H1 (cell line): ENCODE measurements around the gene ABHD11. TPM values are rescaled to one million over a fixed set of nuclear protein-coding genes. Genes with fewer than 3 reads are reported as not detected.

ENCODE experiments used
- CTCF ChIA-PET: fragments of 300-600 bp; sonication (Branson Sonifier 250); formaldehyde crosslinking; loops from one replicate; lab custom pipeline; 2021; ENCODE audit not compliant: partially characterized antibody; lab: Charles Lee
- POLR2A ChIA-PET: fragments of 300-600 bp; sonication (Branson Sonifier 250); formaldehyde crosslinking; loops from one replicate; lab custom pipeline; 2021; ENCODE audit warnings: inconsistent platforms; ENCODE audit not compliant: partially characterized antibody; lab: Charles Lee
- DNase-seq, 2 experiments: peaks; one replicate each; pipeline versions ENCODE4 v3.0.0 to v3.0.0-alpha.2; 2010 to 2022; ENCODE audit warnings: low spot score in 2 of 2, low read depth in 1 of 2, mixed read lengths in 1 of 2
- FAIRE-seq: peaks from 2 replicates; lab custom pipeline; 2011; peaks lifted over from hg19 to GRCh38; lab: Jason Lieb, UNC
- H2AFZ ChIP-seq: 2 replicates; pipeline ENCODE4 v1.8.1; 2012; ENCODE audit warnings: low read length, inconsistent platforms
- H2AK5ac ChIP-seq: 2 replicates; pipeline ENCODE4 v1.6.1; 2013; ENCODE audit warnings: low read depth, low read length
- H2BK120ac ChIP-seq: replicated peaks from 2 replicates; pipeline ENCODE3; 2013; ENCODE audit warnings: low read depth, low read length, inconsistent platforms
- H2BK12ac ChIP-seq: 2 replicates; pipeline ENCODE4 v1.6.1; 2013; ENCODE audit warnings: low read depth, low read length
- H2BK15ac ChIP-seq: 2 replicates; pipeline ENCODE4 v1.6.1; 2013; ENCODE audit warnings: low read length
- H2BK20ac ChIP-seq: 2 replicates; pipeline ENCODE4 v1.6.1; 2013; ENCODE audit warnings: low read length
- H2BK5ac ChIP-seq: 2 replicates; pipeline ENCODE4 v1.6.1; 2013; ENCODE audit warnings: low read depth, low read length
- H3K14ac ChIP-seq: 2 replicates; pipeline ENCODE4 v1.6.1; 2013; ENCODE audit warnings: inconsistent platforms; ENCODE audit not compliant: insufficient read length
- H3K18ac ChIP-seq: 2 replicates; pipeline ENCODE4 v1.6.1; 2013; ENCODE audit warnings: low read length; ENCODE audit errors: extremely low read depth
- H3K23ac ChIP-seq: 2 replicates; pipeline ENCODE4 v1.6.1; 2013; ENCODE audit warnings: inconsistent platforms; ENCODE audit not compliant: insufficient read length
- H3K23me2 ChIP-seq: 2 replicates; pipeline ENCODE4 v1.6.1; 2013; ENCODE audit warnings: low read depth, low read length
- H3K27ac ChIP-seq: 2 replicates; pipeline ENCODE4 v1.6.1; 2011; ENCODE audit warnings: low read depth, low read length, inconsistent platforms
- H3K27me3 ChIP-seq, 4 experiments: replicated peaks in 1 of 4; 1 replicate in 1 of 4; 2 replicates in 3 of 4; pipeline versions ENCODE4 v1.6.1 to v1.8.1; 2011 to 2013; ENCODE audit warnings: low read length in 3 of 4, mild to moderate bottlenecking in 3 of 4, inconsistent platforms in 2 of 4, mixed read lengths in 2 of 4, moderate library complexity in 1 of 4; ENCODE audit not compliant: control insufficient read depth in 3 of 4, insufficient read depth in 3 of 4; ENCODE audit errors: extremely low read depth in 1 of 4
- H3K36me3 ChIP-seq, 4 experiments: 2 replicates each; pipeline versions ENCODE4 v1.6.1 to v1.8.1; 2011 to 2013; ENCODE audit warnings: mild to moderate bottlenecking in 4 of 4, low read length in 3 of 4, moderate library complexity in 2 of 4, control low read depth in 1 of 4, inconsistent platforms in 1 of 4; ENCODE audit not compliant: insufficient read depth in 4 of 4, control insufficient read depth in 2 of 4
- H3K4ac ChIP-seq: replicated peaks from 2 replicates; pipeline ENCODE3; 2013; ENCODE audit warnings: low read length, low read depth, mixed read lengths, inconsistent platforms; ENCODE audit not compliant: insufficient read length
- H3K4me1 ChIP-seq, 4 experiments: replicated peaks in 1 of 4; 1 replicate in 1 of 4; 2 replicates in 3 of 4; pipeline versions ENCODE4 v1.6.1 to v1.8.1; 2011 to 2013; ENCODE audit warnings: low read length in 3 of 4, inconsistent platforms in 2 of 4, mixed read lengths in 1 of 4; ENCODE audit not compliant: insufficient read depth in 4 of 4, control insufficient read depth in 3 of 4
- H3K4me2 ChIP-seq, 2 experiments: 2 replicates each; pipeline versions ENCODE4 v1.6.1 to v1.8.1; 2011 to 2013; ENCODE audit warnings: low read depth in 2 of 2, low read length in 2 of 2, control low read depth in 1 of 2, inconsistent platforms in 1 of 2, mild to moderate bottlenecking in 1 of 2; ENCODE audit not compliant: insufficient read depth in 1 of 2
- H3K4me3 ChIP-seq, 4 experiments: fragments of 200-600, 300-600 bp in 1 of 4; sonication (generic), shearing (Covaris generic), sonication (Bioruptor Twin) in 1 of 4; 2 replicates each; pipeline versions ENCODE4 v1.5.1 to v1.8.1; 2011 to 2016; ENCODE audit warnings: low read length in 4 of 4, low read depth in 3 of 4, control low read depth in 2 of 4, inconsistent platforms in 2 of 4, mild to moderate bottlenecking in 2 of 4, mixed read lengths in 1 of 4, moderate library complexity in 1 of 4; ENCODE audit not compliant: insufficient read depth in 2 of 4; ENCODE audit errors: extremely low read depth in 1 of 4
- H3K56ac ChIP-seq: replicated peaks from 2 replicates; pipeline ENCODE3; 2013; ENCODE audit warnings: low read depth, mild to moderate bottlenecking, mixed read lengths, low read length, inconsistent platforms; ENCODE audit not compliant: insufficient read length
- H3K79me1 ChIP-seq: 2 replicates; pipeline ENCODE4 v1.6.1; 2013; ENCODE audit warnings: low read depth, low read length, control low read depth
- H3K79me2 ChIP-seq, 2 experiments: 2 replicates each; pipeline versions ENCODE4 v1.6.1 to v1.8.1; 2012 to 2013; ENCODE audit warnings: low read length in 2 of 2, mild to moderate bottlenecking in 2 of 2, inconsistent platforms in 1 of 2; ENCODE audit not compliant: insufficient read depth in 2 of 2, control insufficient read depth in 1 of 2
- H3K9ac ChIP-seq, 4 experiments: replicated peaks in 1 of 4; 1 replicate in 1 of 4; 2 replicates in 3 of 4; pipeline versions ENCODE4 v1.6.1 to v1.8.1; 2011 to 2013; ENCODE audit warnings: low read depth in 3 of 4, low read length in 3 of 4, control low read depth in 2 of 4, mild to moderate bottlenecking in 2 of 4, moderate library complexity in 2 of 4, inconsistent platforms in 1 of 4; ENCODE audit errors: extremely low read depth in 1 of 4
- H3K9me3 ChIP-seq, 2 experiments: 2 replicates each; pipeline versions ENCODE4 v1.6.1 to v1.8.1; 2012 to 2013; ENCODE audit warnings: mild to moderate bottlenecking in 2 of 2, moderate library complexity in 2 of 2, control low read depth in 1 of 2, inconsistent platforms in 1 of 2, low read depth in 1 of 2, low read length in 1 of 2, mixed read lengths in 1 of 2; ENCODE audit not compliant: insufficient read depth in 2 of 2
- H4K20me1 ChIP-seq, 2 experiments: replicated peaks in 1 of 2; 2 replicates each; pipeline versions ENCODE3 to v1.8.1; 2011 to 2013; ENCODE audit warnings: inconsistent platforms in 2 of 2, low read length in 2 of 2, mild to moderate bottlenecking in 1 of 2; ENCODE audit not compliant: insufficient read depth in 2 of 2, control insufficient read depth in 1 of 2
- H4K5ac ChIP-seq: 2 replicates; pipeline ENCODE4 v1.6.1; 2013; ENCODE audit warnings: low read length, low read depth, mixed read lengths, inconsistent platforms; ENCODE audit not compliant: insufficient read length
- H4K8ac ChIP-seq: 2 replicates; pipeline ENCODE4 v1.8.0; 2013; ENCODE audit warnings: mild to moderate bottlenecking, moderate library complexity, low read length, inconsistent platforms; ENCODE audit not compliant: insufficient read depth; ENCODE audit errors: extremely low read depth
- H4K91ac ChIP-seq: replicated peaks from 2 replicates; pipeline ENCODE3; 2013; ENCODE audit warnings: low read length, mixed read lengths, inconsistent platforms; ENCODE audit not compliant: insufficient read length
- BCL11A ChIP-seq, 2 experiments: IDR thresholded peaks; one replicate each; pipeline ENCODE4 v1.6.1; 2011; ENCODE audit warnings: low read depth in 2 of 2, low read length in 2 of 2, mild to moderate bottlenecking in 2 of 2
- HDAC2 ChIP-seq, 2 experiments: fragments of 300-600 bp in 1 of 2; sonication (generic) in 1 of 2; IDR thresholded peaks; 2 replicates each; pipeline ENCODE4 v1.6.1; 2011 to 2012; ENCODE audit warnings: low read depth in 2 of 2, low read length in 2 of 2, mild to moderate bottlenecking in 2 of 2, moderate library complexity in 2 of 2, borderline replicate concordance in 1 of 2, inconsistent platforms in 1 of 2
- KDM5A ChIP-seq: fragments of 200-600 bp; IDR thresholded peaks from 2 replicates; pipeline ENCODE4 v1.7.1; 2012; ENCODE audit warnings: mild to moderate bottlenecking, low read length, inconsistent platforms, mixed read lengths
- PHF8 ChIP-seq: fragments of 200-600 bp; sonication (generic); conservative IDR thresholded peaks from 2 replicates; pipeline ENCODE4 v1.7.1; 2012; ENCODE audit warnings: low read depth, mild to moderate bottlenecking, inconsistent platforms, low read length, moderate library complexity
- RBBP5 ChIP-seq: IDR thresholded peaks from 2 replicates; pipeline ENCODE4 v1.7.1; 2012; ENCODE audit warnings: low read depth, mild to moderate bottlenecking, inconsistent platforms, low read length, moderate library complexity, borderline replicate concordance
- SIN3A ChIP-seq, 2 experiments: IDR thresholded peaks in 1 of 2; conservative IDR thresholded peaks in 1 of 2; 2 replicates each; pipeline ENCODE4 v1.6.1; 2011 to 2012; ENCODE audit warnings: low read length in 2 of 2, improper control_type of control experiment in 1 of 2, low read depth in 1 of 2, mild to moderate bottlenecking in 1 of 2
- TCF12 ChIP-seq: IDR thresholded peaks from 2 replicates; pipeline ENCODE4 v1.6.1; 2011; ENCODE audit warnings: low read depth, mild to moderate bottlenecking, low read length
- WGBS, 2 experiments: shearing (Covaris generic) in 1 of 2; methylation state at CpG; one replicate each; pipeline versions ENCODE4 v1.1.6 to v1.1.7; 2013 to 2015; ENCODE audit warnings: low lambda C conversion rate in 2 of 2, mixed read lengths in 2 of 2, inconsistent platforms in 1 of 2, low coverage in 1 of 2, missing lambda C conversion rate in 1 of 2; ENCODE audit not compliant: insufficient replicate concordance in 2 of 2, insufficient coverage in 1 of 2, insufficient read length in 1 of 2; ENCODE audit errors: extremely low coverage in 1 of 2, missing lambda C conversion rate in 1 of 2; 5-methylcytosine and 5-hydroxymethylcytosine counted together
- polyA plus RNA-seq, 7 experiments: library from polyadenylated mRNA; depleted of rRNA in 3 of 7; stranded (reverse) in 5 of 7; unstranded in 2 of 7; fragments of >200 nt in 5 of 7; fragments of 200-250 nt in 2 of 7; gene quantifications; 1 replicate in 5 of 7; 2 replicates in 1 of 7; 4 replicates in 1 of 7; pipeline versions ENCODE4 v1.2.1 to v1.2.3, GENCODE V29; 2011 to 2013; ENCODE audit warnings: missing spikeins in 2 of 7, mixed read lengths in 2 of 7
- total RNA-seq: library from RNA; stranded (reverse); fragmentation: NEBNext Ultra II Directional; extraction: Animal tissue kit (Norgen Biotek cat#: 25700); gene quantifications from 2 replicates; pipeline ENCODE4 v1.2.1, GENCODE V29; 2021
- TF ChIP-seq, protein P1 (sequence below): IDR thresholded peaks from 2 replicates; pipeline ENCODE4 v1.6.1; 2011; ENCODE audit warnings: low read depth, mild to moderate bottlenecking, low read length; ENCODE audit not compliant: insufficient read depth

Gene ABHD11
- total and polyA plus RNA-seq, 2 of the 8 experiments (the other 6 are each of a cell fraction or from before 2014, with no cell fraction given): 19.8 to 42.2 TPM

GRCh38 chr7:73770002-73770859, 31.6 kb upstream of the ABHD11 start, which contains the start of gene CLDN3:
Gene CLDN3, minus strand, starts transcription at chr7:73770270. Its CDS starts 221 bp downstream, at chr7:73770049.
- peaks cover 0 to 13% (median 9%) of the 10 kb centered on the region in 4 experiments; a peak in 6 of 7 replicates for H3K4me1 ChIP-seq
- H2BK15ac ChIP-seq: peak within 1 kb of the TSS; percentile 100; the same call in 1 of the 2 replicates
- H3K18ac ChIP-seq: peak within 1 kb of the TSS; percentile 92
- FAIRE-seq (no peak), DNase-seq (peak; percentile 79 to 92)
- H3K14ac ChIP-seq: no peak within 1 kb of the TSS
- H3K36me3 ChIP-seq: 0 out of 8 replicates have a peak, but pooled peaks cover 0 to 2% (median 0%) of the 10 kb centered on the region in 4 experiments
- ChIA-PET POLR2A (interaction anchor here (0.8 to 3.7 kb wide), 6 partner anchors 12 to 72 kb away, joined by 3 to 47 read pairs (median 5); partner anchors contain the start of genes ABHD11 and METTL27), CTCF (interaction anchor here (0.5 to 1.7 kb wide), 7 partner anchors 26 to 195 kb away, joined by 3 to 5 read pairs (median 4); no protein-coding TSS in a partner anchor)
- H3K4ac ChIP-seq: peak within 1 kb of the TSS; percentile 69
- peak within 1 kb of the TSS; percentile 43 to 72 (median 68); a peak in 6 of 7 replicates for H3K9ac ChIP-seq
- no peaks in the 10 kb centered on the region for H3K79me2 ChIP-seq
- no peaks in the 10 kb centered on the region for H3K9me3 ChIP-seq
- H3K27ac ChIP-seq: peak within 1 kb of the TSS; percentile 45
- peak within 1 kb of the TSS; percentile 96 for H4K91ac ChIP-seq
- peaks cover 0 to 3% (median 0%) of the 10 kb centered on the region in 4 experiments; a peak in 2 of 7 replicates for H3K27me3 ChIP-seq
- H2BK5ac ChIP-seq: peak within 1 kb of the TSS; percentile 56
- H4K8ac ChIP-seq: peak within 1 kb of the TSS; percentile 94
- H4K5ac ChIP-seq: peak within 1 kb of the TSS; percentile 47
- peak within 1 kb of the TSS; percentile 56; the same call in 1 of the 2 replicates for H2AK5ac ChIP-seq
- no peak within 1 kb of the TSS for H2BK120ac ChIP-seq
- H3K23ac ChIP-seq: no peak within 1 kb of the TSS
- no peaks in the 10 kb centered on the region; the same call in none of the 2 replicates for H3K79me1 ChIP-seq
- peaks cover 9% of the 10 kb centered on the region; the same call in 1 of the 2 replicates for H3K23me2 ChIP-seq
- H2AFZ ChIP-seq: peak within 1 kb of the TSS; percentile 81
- peak within 1 kb of the TSS; percentile 39 to 65 (median 54) for H3K4me3 ChIP-seq
- no peak within 1 kb of the TSS for H3K56ac ChIP-seq
- peaks cover 0 to 3% of the 10 kb centered on the region in 2 experiments for H4K20me1 ChIP-seq
- WGBS, 2 experiments: 2% methylated on average over 75 of the region's 82 CpGs; no CpG with 5 or more reads in 1 of the 2 experiments
- H2BK12ac ChIP-seq: peak within 1 kb of the TSS; percentile 88
- peak within 1 kb of the TSS; percentile 90; the same call in 1 of the 2 replicates for H2BK20ac ChIP-seq
- peak within 1 kb of the TSS; percentile 58 to 90 for H3K4me2 ChIP-seq
- peak; percentile 86; the same call in 1 of the 2 replicates for TF ChIP-seq RBBP5
- 0 out of 2 replicates have a peak, but pooled peaks have one; percentile 39 for TF ChIP-seq TCF12
- TF ChIP-seq KDM5A: no peak
- TF ChIP-seq SIN3A (conservative IDR thresholded peaks at IDR 0.05 in 1 of 2, IDR thresholded peaks at IDR 0.05 in 1 of 2; ENCODE audit: low read depth in 1 of 2, low read length in 2 of 2): no peak
- 0 out of 4 replicates have a peak, but pooled peaks of 1 of the 2 experiments have one; percentile 6 for TF ChIP-seq HDAC2 (IDR thresholded peaks at IDR 0.05; ENCODE audit: borderline replicate concordance in 1 of 2, low read depth in 2 of 2, low read length in 2 of 2)
- TF ChIP-seq, protein P1, sequence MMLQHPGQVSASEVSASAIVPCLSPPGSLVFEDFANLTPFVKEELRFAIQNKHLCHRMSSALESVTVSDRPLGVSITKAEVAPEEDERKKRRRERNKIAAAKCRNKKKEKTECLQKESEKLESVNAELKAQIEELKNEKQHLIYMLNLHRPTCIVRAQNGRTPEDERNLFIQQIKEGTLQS: no peak
- TF ChIP-seq PHF8: peak; percentile 48; the same call in 1 of the 2 replicates
- no peak for TF ChIP-seq BCL11A (IDR thresholded peaks at IDR 0.05; ENCODE audit: low read depth in 2 of 2, low read length in 2 of 2)
